HEK293T (cell line): Measurements from ENCODE around the gene NOL12.

Experiments
- ARNT ChIP-seq: fragments of 450-650 bp; IDR thresholded peaks from 2 replicates; pipeline ENCODE4 v1.6.1; 2017; ENCODE audit warnings: mild to moderate bottlenecking
- BHLHE40 ChIP-seq: fragments of 450-650 bp; IDR thresholded peaks from 2 replicates; pipeline ENCODE4 v1.6.1; 2016; ENCODE audit warnings: mild to moderate bottlenecking, moderate library complexity, borderline replicate concordance
- CTBP1 ChIP-seq: fragments of 450-650 bp; IDR thresholded peaks from 2 replicates; pipeline ENCODE4 v1.6.1; 2016; ENCODE audit warnings: borderline replicate concordance
- FOXK2 ChIP-seq: fragments of 450-650 bp; IDR thresholded peaks from 2 replicates; pipeline ENCODE4 v1.6.1; 2016; ENCODE audit warnings: mild to moderate bottlenecking
- FOXM1 ChIP-seq: fragments of 450-650 bp; IDR thresholded peaks from 2 replicates; pipeline ENCODE4 v1.6.1; 2017; ENCODE audit warnings: mild to moderate bottlenecking, borderline replicate concordance
- L3MBTL2 ChIP-seq: fragments of 450-650 bp; conservative IDR thresholded peaks from 2 replicates; pipeline ENCODE4 v1.6.1; 2016; ENCODE audit warnings: mild to moderate bottlenecking
- LEF1 ChIP-seq: fragments of 450-650 bp; IDR thresholded peaks from 2 replicates; pipeline ENCODE4 v1.6.1; 2017; ENCODE audit warnings: mild to moderate bottlenecking, borderline replicate concordance
- PKNOX1 ChIP-seq: fragments of 450-650 bp; IDR thresholded peaks from 2 replicates; pipeline ENCODE4 v1.6.1; 2016
- SP1 ChIP-seq: fragments of 450-650 bp; IDR thresholded peaks from 2 replicates; pipeline ENCODE4 v1.6.1; 2017
- SUZ12 ChIP-seq: fragments of 450-650 bp; IDR thresholded peaks from 2 replicates; pipeline ENCODE4 v1.6.1; 2016; ENCODE audit warnings: mild to moderate bottlenecking
- TARDBP ChIP-seq: fragments of 450-650 bp; IDR thresholded peaks from 2 replicates; pipeline ENCODE4 v1.6.1; 2016
- ZNF384 ChIP-seq: fragments of 450-650 bp; IDR thresholded peaks from 2 replicates; pipeline ENCODE4 v1.6.1; 2016

- TF ChIP-seq PKNOX1 = no peak
- no peak for TF ChIP-seq FOXK2
- no peak for TF ChIP-seq ARNT
- TF ChIP-seq ZNF384 = no peak
- TF ChIP-seq FOXM1 = no peak
- no peak for TF ChIP-seq LEF1
- TF ChIP-seq TARDBP = no peak
- no peak for TF ChIP-seq SUZ12
- TF ChIP-seq CTBP1 = no peak
- no peak for TF ChIP-seq SP1
- TF ChIP-seq BHLHE40 = no peak
- no peak for TF ChIP-seq L3MBTL2
Observed at GRCh38 chr22:37715760-37716159, 29.6 kb downstream of the NOL12 start.
